ENCODE measurements around the gene HK2. TPM values are rescaled to one million over a fixed set of nuclear protein-coding genes. Genes with fewer than 3 reads are reported as not detected.

The HK2 gene
- total and polyA plus RNA-seq, 2 donors (not counting 3 experiments of a cell fraction or from before 2014, with no cell fraction given), result 3.4 to 13.0 TPM

DNA sequence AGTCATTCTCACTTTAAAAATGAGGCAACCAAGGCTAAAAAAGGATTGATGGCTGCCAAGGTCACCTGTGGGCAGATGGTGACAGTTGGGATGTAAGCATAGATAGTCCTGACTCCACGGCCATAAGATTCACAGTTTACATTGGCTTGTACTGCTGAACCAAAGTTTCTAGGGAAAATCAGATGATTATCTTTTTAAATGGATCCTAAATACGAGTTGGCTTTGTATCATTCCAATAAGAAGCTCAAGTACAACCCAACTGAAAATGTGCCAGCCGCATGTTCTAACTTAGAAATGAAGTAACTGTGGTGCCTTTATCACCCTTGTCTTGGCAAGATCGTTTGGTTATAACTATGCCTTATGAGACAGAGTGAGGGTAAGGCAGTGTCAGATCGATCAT, 27.6 kb downstream of the HK2 start:
- ChIA-PET CTCF (interaction anchor here (1.0 kb wide), 1 partner anchor 20 kb away, joined by 3 read pairs; no protein-coding TSS in a partner anchor), POLR2A (no interaction called here)
- Histone ChIP-seq H3K27me3 (ENCODE audit: control insufficient read depth in 2 of 2, insufficient read depth in 2 of 2, low read length in 2 of 2) (no peaks in the 10 kb centered on the region), H3K27ac (ENCODE audit: insufficient read depth, low read depth, low read length) (no peak overlapping the region), H3K9me1 (replicated peaks; ENCODE audit: control insufficient read depth, extremely low read depth, insufficient read depth, low read length) (no peaks in the 10 kb centered on the region), H3K4me2 (ENCODE audit: insufficient read depth, low read length) (no peak overlapping the region), H2AFZ (ENCODE audit: low read depth, low read length) (no peak overlapping the region), H3K79me2 (ENCODE audit: control insufficient read depth, insufficient read depth, low read length) (no peaks in the 10 kb centered on the region), H3K4me3 (replicated peaks in 1 of 3; ENCODE audit: insufficient read depth in 1 of 3, low read depth in 1 of 3, low read length in 3 of 3) (no peak overlapping the region), H3K4me1 (ENCODE audit: control insufficient read depth, extremely low read depth, insufficient read depth, low read length) (no peaks in the 10 kb centered on the region), H4K20me1 (replicated peaks; ENCODE audit: control insufficient read depth, extremely low read depth, insufficient read depth, low read length) (no peaks in the 10 kb centered on the region), H3K9me3 (replicated peaks; ENCODE audit: control insufficient read depth, insufficient read depth, low read length) (no peaks in the 10 kb centered on the region), H3K9ac (replicated peaks; ENCODE audit: extremely low read depth, insufficient read depth, low read length) (no peak overlapping the region), H3K36me3 (ENCODE audit: control insufficient read depth in 2 of 2, extremely low read depth in 1 of 2, insufficient read depth in 2 of 2, low read length in 2 of 2) (no peaks in the 10 kb centered on the region)
- BruUV-seq (replicated peaks), result no TSS peak
- intact Hi-C loops (cut with micrococcal nuclease) (no loop called here), dilution Hi-C loops (cut with MboI; ENCODE audit: extremely low pct_ligation_motif_present, low sequenced_read_pairs) (no loop called here)
- no peak for FAIRE-seq
- DNase-seq (ENCODE audit: low read depth, low spot score), result no peak
- TF ChIP-seq POLR2A (IDR thresholded peaks at IDR 0.05; ENCODE audit: low read depth, low read length), result no peak

DNA sequence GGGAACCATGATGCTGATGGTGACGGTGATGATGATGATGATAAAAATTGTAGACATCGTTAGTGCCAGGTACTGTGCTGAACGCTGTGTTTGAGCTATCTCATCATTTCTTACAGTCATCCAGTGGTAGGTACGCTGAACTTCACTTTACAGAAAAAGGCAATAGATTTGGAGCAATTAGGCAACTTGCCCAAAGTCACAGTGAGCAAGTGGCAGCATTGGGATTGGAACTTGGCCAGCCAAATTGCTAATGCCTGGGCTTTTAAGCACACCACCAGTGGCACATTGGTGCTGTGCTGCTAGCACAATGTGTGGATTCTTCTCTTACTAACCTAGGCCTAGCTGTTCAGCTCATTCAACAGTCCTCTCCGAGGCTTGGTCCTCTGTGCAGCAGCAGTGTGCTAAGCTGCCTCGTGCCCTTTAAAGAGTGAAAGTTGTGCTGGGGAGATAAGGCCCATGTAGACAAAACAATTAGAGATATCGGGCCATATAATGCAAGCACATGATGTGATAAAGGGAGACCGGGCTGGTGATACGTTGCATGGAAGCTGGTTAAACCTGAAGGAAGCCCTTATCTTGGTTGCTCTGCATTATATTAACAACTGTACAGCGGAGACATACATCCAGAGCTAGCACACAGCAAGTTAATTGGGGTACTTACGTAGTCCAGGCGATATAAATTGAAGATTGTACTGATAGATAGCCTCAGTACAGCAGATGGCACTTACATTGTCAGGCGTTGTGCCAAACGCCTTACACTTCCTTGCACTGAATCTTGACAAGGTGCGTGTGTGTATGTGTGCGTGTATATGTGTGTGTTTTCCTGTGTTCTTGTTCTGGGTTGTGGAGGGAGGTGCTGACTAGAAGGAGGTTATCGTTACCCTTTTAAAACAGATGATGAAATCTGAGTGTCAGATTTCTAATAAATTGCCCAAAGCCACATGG, 28.4 kb downstream of the HK2 start:
- no peaks in the 10 kb centered on the region for H3K9me1 ChIP-seq (replicated peaks; ENCODE audit: control insufficient read depth, extremely low read depth, insufficient read depth, low read length)
- dilution Hi-C loops (cut with MboI; ENCODE audit: extremely low pct_ligation_motif_present, low sequenced_read_pairs), result no loop called here
- H3K79me2 ChIP-seq (ENCODE audit: control insufficient read depth, insufficient read depth, low read length), result no peaks in the 10 kb centered on the region
- ChIA-PET POLR2A (no interaction called here), CTCF (interaction anchor here (1.0 to 1.6 kb wide), 5 partner anchors 13 to 25 kb away, joined by 3 to 7 read pairs (median 5); no protein-coding TSS in a partner anchor)
- no peak for FAIRE-seq
- H4K20me1 ChIP-seq (replicated peaks; ENCODE audit: control insufficient read depth, extremely low read depth, insufficient read depth, low read length), result no peaks in the 10 kb centered on the region
- H2AFZ ChIP-seq (ENCODE audit: low read depth, low read length), result no peak overlapping the region
- H3K9ac ChIP-seq (replicated peaks; ENCODE audit: extremely low read depth, insufficient read depth, low read length), result no peak overlapping the region
- DNase-seq (ENCODE audit: low read depth, low spot score), result no peak
- BruUV-seq (replicated peaks), result no TSS peak
- no peak overlapping the region for H3K4me2 ChIP-seq (ENCODE audit: insufficient read depth, low read length)
- no peaks in the 10 kb centered on the region for H3K27me3 ChIP-seq (ENCODE audit: control insufficient read depth in 2 of 2, insufficient read depth in 2 of 2, low read length in 2 of 2)
- no peaks in the 10 kb centered on the region for H3K4me1 ChIP-seq (ENCODE audit: control insufficient read depth, extremely low read depth, insufficient read depth, low read length)
- no peak overlapping the region for H3K4me3 ChIP-seq (replicated peaks in 1 of 3; ENCODE audit: insufficient read depth in 1 of 3, low read depth in 1 of 3, low read length in 3 of 3)
- TF ChIP-seq, protein P1, sequence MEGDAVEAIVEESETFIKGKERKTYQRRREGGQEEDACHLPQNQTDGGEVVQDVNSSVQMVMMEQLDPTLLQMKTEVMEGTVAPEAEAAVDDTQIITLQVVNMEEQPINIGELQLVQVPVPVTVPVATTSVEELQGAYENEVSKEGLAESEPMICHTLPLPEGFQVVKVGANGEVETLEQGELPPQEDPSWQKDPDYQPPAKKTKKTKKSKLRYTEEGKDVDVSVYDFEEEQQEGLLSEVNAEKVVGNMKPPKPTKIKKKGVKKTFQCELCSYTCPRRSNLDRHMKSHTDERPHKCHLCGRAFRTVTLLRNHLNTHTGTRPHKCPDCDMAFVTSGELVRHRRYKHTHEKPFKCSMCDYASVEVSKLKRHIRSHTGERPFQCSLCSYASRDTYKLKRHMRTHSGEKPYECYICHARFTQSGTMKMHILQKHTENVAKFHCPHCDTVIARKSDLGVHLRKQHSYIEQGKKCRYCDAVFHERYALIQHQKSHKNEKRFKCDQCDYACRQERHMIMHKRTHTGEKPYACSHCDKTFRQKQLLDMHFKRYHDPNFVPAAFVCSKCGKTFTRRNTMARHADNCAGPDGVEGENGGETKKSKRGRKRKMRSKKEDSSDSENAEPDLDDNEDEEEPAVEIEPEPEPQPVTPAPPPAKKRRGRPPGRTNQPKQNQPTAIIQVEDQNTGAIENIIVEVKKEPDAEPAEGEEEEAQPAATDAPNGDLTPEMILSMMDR (IDR thresholded peaks at IDR 0.05; ENCODE audit: extremely low read depth in 1 of 2, insufficient read depth in 1 of 2, low read depth in 1 of 2, low read length in 2 of 2), result no peak
- TF ChIP-seq MYC (IDR thresholded peaks at IDR 0.05; ENCODE audit: low read depth, low read length), result no peak
- no peak overlapping the region for H3K27ac ChIP-seq (ENCODE audit: insufficient read depth, low read depth, low read length)
- no peaks in the 10 kb centered on the region for H3K36me3 ChIP-seq (ENCODE audit: control insufficient read depth in 2 of 2, extremely low read depth in 1 of 2, insufficient read depth in 2 of 2, low read length in 2 of 2)
- intact Hi-C loops (cut with micrococcal nuclease), result no loop called here
- H3K9me3 ChIP-seq (replicated peaks; ENCODE audit: control insufficient read depth, insufficient read depth, low read length), result no peaks in the 10 kb centered on the region
